OCI-LY3 (cell line): Measurements from ENCODE around the gene LUC7L3.

Experiments
- EZH2phosphoT487 ChIP-seq: fragments of 200-600 bp; shearing (Covaris generic); IDR thresholded peaks from 2 replicates; pipeline ENCODE4 v1.6.1; 2018; ENCODE audit warnings: antibody characterized with exemption, mixed run types, low read depth
- TF ChIP-seq, protein P1 (sequence below): fragments of 200-600, 300-600 bp; sonication (generic); IDR thresholded peaks from 2 replicates; pipeline ENCODE4 v1.5.1; 2014; ENCODE audit warnings: antibody characterized with exemption, low read length, low read depth

DNA sequence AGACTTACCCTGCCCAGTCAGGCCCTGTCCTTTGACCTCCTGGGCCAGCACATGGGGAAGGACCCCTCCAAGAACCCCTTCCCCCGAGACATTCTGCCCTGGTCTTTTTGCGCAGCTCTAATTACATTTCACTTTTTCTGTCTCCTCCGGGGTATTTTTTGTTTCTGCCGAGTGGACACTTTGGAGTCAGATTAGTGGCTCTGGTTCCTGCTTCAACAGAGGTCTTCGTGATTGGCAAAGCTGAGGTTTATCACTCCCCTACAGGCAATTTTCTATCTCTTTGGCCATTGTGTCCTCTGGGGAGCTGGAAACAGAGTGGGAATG, 35.2 kb upstream of the LUC7L3 start:
- TF ChIP-seq, protein P1, sequence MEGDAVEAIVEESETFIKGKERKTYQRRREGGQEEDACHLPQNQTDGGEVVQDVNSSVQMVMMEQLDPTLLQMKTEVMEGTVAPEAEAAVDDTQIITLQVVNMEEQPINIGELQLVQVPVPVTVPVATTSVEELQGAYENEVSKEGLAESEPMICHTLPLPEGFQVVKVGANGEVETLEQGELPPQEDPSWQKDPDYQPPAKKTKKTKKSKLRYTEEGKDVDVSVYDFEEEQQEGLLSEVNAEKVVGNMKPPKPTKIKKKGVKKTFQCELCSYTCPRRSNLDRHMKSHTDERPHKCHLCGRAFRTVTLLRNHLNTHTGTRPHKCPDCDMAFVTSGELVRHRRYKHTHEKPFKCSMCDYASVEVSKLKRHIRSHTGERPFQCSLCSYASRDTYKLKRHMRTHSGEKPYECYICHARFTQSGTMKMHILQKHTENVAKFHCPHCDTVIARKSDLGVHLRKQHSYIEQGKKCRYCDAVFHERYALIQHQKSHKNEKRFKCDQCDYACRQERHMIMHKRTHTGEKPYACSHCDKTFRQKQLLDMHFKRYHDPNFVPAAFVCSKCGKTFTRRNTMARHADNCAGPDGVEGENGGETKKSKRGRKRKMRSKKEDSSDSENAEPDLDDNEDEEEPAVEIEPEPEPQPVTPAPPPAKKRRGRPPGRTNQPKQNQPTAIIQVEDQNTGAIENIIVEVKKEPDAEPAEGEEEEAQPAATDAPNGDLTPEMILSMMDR = no peak
- no peak for TF ChIP-seq EZH2phosphoT487
